NCI-H1417 treated with DMSO at 0.1 percent for 48 hours (cell line): Measurements from ENCODE around the gene IFNL2.

Source experiments
- DNase-seq: peaks from one replicate; lab custom pipeline; 2025; lab: John Stamatoyannopoulos, UW

IFNL2 gene

DNA sequence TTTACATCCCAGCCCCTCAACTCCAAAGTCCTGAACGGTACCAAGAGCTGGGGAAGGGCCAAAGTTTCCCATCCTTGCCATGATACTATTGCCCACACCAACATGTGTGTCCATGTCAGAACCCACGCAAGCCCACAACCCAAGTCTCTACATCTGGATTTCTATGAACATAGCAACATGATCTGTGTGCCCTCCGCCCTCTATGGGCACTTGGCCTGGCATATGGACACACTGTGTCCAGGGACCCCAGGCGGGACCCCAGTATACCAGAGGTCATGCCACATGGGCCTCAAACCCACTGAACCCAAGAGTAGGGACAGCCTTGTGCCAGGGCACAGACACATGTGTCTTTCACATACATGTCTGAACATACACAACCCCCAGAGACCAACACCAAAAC, 50.5 kb downstream of the IFNL2 start:
- no peak for DNase-seq

DNA sequence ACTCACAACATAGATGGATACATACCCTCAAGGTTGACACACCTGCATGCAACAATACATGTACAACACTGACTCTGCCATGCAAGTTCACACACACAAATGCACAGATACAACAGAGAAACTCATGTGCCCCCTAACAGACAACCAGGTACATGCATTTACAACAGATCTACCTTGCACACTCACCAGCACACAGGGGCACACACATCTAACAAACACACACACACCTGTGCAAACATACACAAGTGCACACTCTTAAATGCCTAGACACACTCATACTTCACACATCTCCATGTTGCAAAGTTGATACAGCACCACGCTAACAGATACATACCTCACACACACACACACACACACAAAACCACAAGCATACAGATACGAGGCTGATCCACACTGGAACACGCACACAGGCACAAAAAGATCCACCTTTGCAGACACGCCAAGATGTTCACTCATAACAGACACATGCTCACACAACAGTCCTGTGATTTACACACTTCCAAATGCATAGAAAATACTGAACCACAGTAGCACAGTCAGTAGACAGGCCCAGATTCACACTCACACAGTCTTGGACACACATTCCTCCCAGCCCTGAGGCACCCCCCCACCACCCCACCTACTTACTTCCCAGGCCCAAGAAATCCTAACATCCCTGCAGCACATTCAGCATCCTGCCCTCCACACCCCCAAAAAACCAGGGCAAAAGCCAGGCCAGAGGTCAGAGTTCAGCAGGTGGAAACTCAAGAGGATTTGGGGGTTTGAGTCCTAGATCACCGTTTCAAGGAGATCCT, 51.1 kb downstream of the IFNL2 start:
- no peak for DNase-seq
